Measurements from ENCODE around the gene ARFIP2. TPM values are rescaled to one million over a fixed set of nuclear protein-coding genes. Genes with fewer than 3 reads are reported as not detected.
A peak's percentile ranks its signal among the peaks of the same experiment; 100 is the strongest.

The ARFIP2 gene
- total and polyA plus RNA-seq, 8 donors = 30.5 to 92.0 (median 38.6) TPM

DNA sequence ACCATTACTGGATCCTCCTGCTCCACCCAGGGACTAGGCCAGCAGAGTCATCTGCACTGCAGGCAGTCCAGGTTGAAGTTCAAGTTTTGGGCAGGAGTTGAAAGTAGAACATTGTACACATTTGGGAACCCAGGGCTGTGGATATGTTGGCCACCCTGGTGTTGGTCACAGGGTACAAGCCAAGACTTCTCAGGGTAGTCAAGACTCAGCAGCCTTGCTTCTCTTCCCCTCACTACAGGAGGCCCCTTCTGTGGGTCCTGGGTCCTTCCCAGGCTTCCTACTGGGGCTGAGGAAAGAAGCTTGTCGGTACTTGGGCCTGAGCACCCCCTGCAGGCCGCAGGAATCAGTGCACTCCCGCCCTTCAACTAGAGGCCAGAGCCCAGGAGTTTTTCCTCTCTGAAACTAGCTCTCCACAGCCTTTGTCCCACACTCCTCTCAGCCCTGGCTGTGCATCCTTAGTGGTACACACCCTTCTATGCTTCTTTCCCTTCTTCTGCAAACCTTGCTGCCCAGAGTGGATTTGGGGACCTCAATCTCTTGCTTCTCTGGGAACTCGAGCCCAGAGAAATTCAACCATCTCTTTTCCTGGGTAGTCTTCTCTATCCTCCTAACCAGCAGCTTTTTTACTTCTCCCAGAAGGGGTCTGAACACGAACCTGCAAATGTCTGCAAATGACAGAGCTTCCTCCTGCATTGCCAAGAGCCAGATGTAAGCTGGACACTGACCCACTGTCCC lies 37.7 kb downstream of the ARFIP2 start:
- H3K4me1 ChIP-seq = no peaks in the 10 kb centered on the region
- no peaks in the 10 kb centered on the region for H3K36me3 ChIP-seq
- no peak for FAIRE-seq
- ATAC-seq = peak; percentile 79 to 92 (median 88)
- 25 to 27% methylated on average over 5 of the region's 5 CpGs for WGBS, 2 donors
- intact Hi-C loops (cut with DNase I) = loop anchor here in 1 of 3 donors (10.0 kb wide), 1 partner anchor 69 kb away; no protein-coding TSS in a partner anchor
- H3K27ac ChIP-seq = no peak overlapping the region
- H3K9me3 ChIP-seq = no peaks in the 10 kb centered on the region
- no peak overlapping the region for H3K4me3 ChIP-seq
- DNase-seq = peak; percentile 26 to 67 (median 50)
- TF ChIP-seq CTCF (IDR thresholded peaks at IDR 0.05) = peak; percentile 64 to 84 (median 72)
- no peaks in the 10 kb centered on the region for H3K27me3 ChIP-seq

DNA sequence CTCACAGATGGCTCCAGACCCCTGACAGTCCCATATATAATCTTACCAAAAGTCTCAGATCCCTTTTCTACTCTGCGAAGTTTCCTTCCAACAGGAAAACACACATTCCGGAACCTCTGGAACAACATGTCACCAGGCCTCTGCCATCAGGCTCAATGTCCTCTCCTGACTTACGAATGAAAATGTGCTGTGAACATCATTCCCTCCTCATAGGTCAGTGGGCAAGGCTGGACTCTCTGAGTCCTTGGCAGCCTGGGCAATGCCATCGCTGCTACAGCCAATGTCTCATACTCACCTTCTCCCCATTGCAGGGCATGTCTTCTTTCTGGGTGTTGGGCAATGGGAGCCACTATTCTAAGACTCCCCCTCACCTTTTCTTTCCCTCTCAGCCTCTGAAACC lies 38.7 kb downstream of the ARFIP2 start:
- H3K36me3 ChIP-seq = no peaks in the 10 kb centered on the region
- FAIRE-seq = no peak
- DNase-seq = no peak
- no peak for ATAC-seq
- no peak overlapping the region for H3K27ac ChIP-seq
- intact Hi-C loops (cut with DNase I) = loop anchor here in 1 of 3 donors (10.0 kb wide), 1 partner anchor 68 kb away; no protein-coding TSS in a partner anchor
- WGBS, 2 donors = 87 to 89% methylated on average over 4 of the region's 4 CpGs
- H3K27me3 ChIP-seq = no peaks in the 10 kb centered on the region
- no peak overlapping the region for H3K4me3 ChIP-seq
- H3K4me1 ChIP-seq = no peaks in the 10 kb centered on the region
- no peaks in the 10 kb centered on the region for H3K9me3 ChIP-seq
- no peak for TF ChIP-seq CTCF (IDR thresholded peaks at IDR 0.05)

DNA sequence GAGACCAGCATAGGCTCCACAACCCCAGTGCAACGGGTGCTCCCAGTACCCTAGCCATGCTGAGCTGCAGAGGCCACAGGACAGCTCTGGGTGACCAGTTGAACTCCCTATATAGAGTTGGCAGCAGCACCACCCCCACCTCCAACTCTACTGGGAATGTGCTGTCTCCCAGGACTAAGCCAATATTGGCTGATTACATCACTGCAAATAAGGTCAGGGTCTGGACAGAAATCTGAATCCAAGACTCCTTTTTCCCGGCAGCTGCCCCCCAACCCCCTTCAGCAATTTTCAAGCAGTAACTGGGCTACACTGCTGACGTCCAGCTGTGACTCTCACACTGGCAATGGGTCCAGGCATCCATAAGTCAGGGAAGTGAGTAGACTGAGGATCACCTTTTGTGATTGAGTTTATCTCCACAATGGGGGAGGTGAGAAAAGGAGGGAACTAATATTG lies 40.2 kb downstream of the ARFIP2 start, which contains the start of gene HPX:
TSS of gene HPX (minus strand) at position 82 of the 453 bp plus-strand sequence. CDS start at position 58, 24 bp downstream.
- WGBS, 2 donors = 48 to 52% methylated on average over 3 of the region's 3 CpGs
- FAIRE-seq = no peak
- H3K9me3 ChIP-seq = no peaks in the 10 kb centered on the region
- no peaks in the 10 kb centered on the region for H3K36me3 ChIP-seq
- no peak within 1 kb of the TSS for H3K27ac ChIP-seq
- ATAC-seq = peak in 1 of 4 donors; percentile 28
- no peaks in the 10 kb centered on the region for H3K27me3 ChIP-seq
- intact Hi-C loops (cut with DNase I) = loop anchor here in 1 of 3 donors (10.0 kb wide), 1 partner anchor 66 kb away; no protein-coding TSS in a partner anchor
- no peaks in the 10 kb centered on the region for H3K4me1 ChIP-seq
- H3K4me3 ChIP-seq = no peak within 1 kb of the TSS
- TF ChIP-seq CTCF (IDR thresholded peaks at IDR 0.05) = no peak
- no peak for DNase-seq

DNA sequence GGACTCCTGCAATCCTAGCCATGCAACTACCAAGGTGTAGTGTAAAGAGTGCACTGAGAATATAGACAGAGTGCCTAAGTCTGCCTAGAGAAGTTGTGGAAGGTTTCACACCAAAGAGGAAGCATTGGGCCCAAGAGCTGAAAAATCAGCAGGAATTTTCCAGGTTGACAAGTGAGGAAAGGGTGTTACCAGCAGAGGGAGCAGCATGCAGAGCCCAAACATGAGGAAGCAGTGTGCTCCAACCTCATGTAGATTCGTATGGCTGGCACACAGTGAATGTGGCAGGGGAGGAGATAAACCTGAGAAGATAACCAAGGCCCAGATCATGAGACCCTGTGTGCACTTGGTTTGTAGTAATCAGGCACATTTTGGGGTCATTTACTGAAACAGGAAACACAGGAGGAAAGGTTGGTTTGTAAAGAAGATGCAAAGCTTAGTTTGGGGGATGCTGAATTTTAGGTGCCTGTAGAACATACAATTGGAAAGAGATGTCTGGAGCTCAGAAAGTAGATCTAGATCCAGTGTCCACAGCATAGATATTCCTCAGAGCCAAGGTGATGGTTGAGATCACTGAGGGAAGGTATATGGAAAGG lies 42.1 kb downstream of the ARFIP2 start:
- Histone ChIP-seq H3K4me1 (no peaks in the 10 kb centered on the region), H3K27ac (no peak overlapping the region), H3K27me3 (no peaks in the 10 kb centered on the region), H3K4me3 (no peak overlapping the region), H3K36me3 (no peaks in the 10 kb centered on the region), H3K9me3 (no peaks in the 10 kb centered on the region)
- DNase-seq (peak in 4 of 6 donors; percentile 39 to 68 (median 48)), ATAC-seq (peak; percentile 65 to 91 (median 84)), FAIRE-seq (no peak)
- peak; percentile 20 to 58 (median 54) for TF ChIP-seq CTCF (IDR thresholded peaks at IDR 0.05)
- intact Hi-C loops (cut with DNase I) = loop anchor here in 1 of 3 donors (5.0 kb wide), 2 partner anchors 57 to 63 kb away; no protein-coding TSS in a partner anchor
- WGBS, 2 donors = 0% methylated on average over 1 of the region's 1 CpG
